ENCODE data around the gene BRF1.

- TF ChIP-seq CTCF (IDR thresholded peaks at IDR 0.05) (no peak), ATF2 (CRISPR knock-in tag; IDR thresholded peaks at IDR 0.05; ENCODE audit: borderline replicate concordance, low read depth) (no peak), ZNF263 (CRISPR knock-in tag; IDR thresholded peaks at IDR 0.05; ENCODE audit: low read depth) (no peak), USF2 (CRISPR knock-in tag; IDR thresholded peaks at IDR 0.05) (no peak), NR3C1 (CRISPR knock-in tag; conservative IDR thresholded peaks at IDR 0.05; ENCODE audit: low read depth) (0 out of 2 replicates have a peak, but pooled peaks have one; percentile 28), NFYB (CRISPR knock-in tag; conservative IDR thresholded peaks at IDR 0.05; ENCODE audit: low read depth) (no peak), ZNF416 (CRISPR knock-in tag; IDR thresholded peaks at IDR 0.05) (no peak), RELA (CRISPR knock-in tag; IDR thresholded peaks at IDR 0.05; ENCODE audit: borderline replicate concordance) (no peak), HMGXB4 (CRISPR knock-in tag; IDR thresholded peaks at IDR 0.05) (no peak), MYBL2 (CRISPR knock-in tag; IDR thresholded peaks at IDR 0.05) (no peak), ZMAT4 (CRISPR knock-in tag; IDR thresholded peaks at IDR 0.05) (no peak), JUN (CRISPR knock-in tag; IDR thresholded peaks at IDR 0.05) (no peak), E2F1 (CRISPR knock-in tag; IDR thresholded peaks at IDR 0.05) (no peak), TCF7 (CRISPR knock-in tag; IDR thresholded peaks at IDR 0.05; ENCODE audit: low read depth) (no peak)
Observed at GRCh38 chr14:105249182-105250007, 51.4 kb downstream of the BRF1 start.

Data from WTC11 (cell line).